H9 (cell line): Measurements from ENCODE around the gene IFT122. TPM values are rescaled to one million over a fixed set of nuclear protein-coding genes. Genes with fewer than 3 reads are reported as not detected.

Experiments used
- DNase-seq: peaks from one replicate; pipeline ENCODE4 v3.0.0-alpha.2; 2017
- H2AFZ ChIP-seq: one replicate; pipeline ENCODE4 v1.6.1; 2013; ENCODE audit warnings: mild to moderate bottlenecking, low read length, control low read depth, moderate library complexity
- H2AK5ac ChIP-seq: 2 replicates; pipeline ENCODE4 v1.6.1; 2013; ENCODE audit warnings: low read length, control low read depth, mixed read lengths; ENCODE audit not compliant: insufficient read length
- H2BK120ac ChIP-seq: one replicate; pipeline ENCODE4 v1.6.1; 2013; ENCODE audit warnings: low read depth, mild to moderate bottlenecking, low read length, control low read depth, inconsistent platforms; ENCODE audit not compliant: poor library complexity, severe bottlenecking
- H2BK12ac ChIP-seq: 2 replicates; pipeline ENCODE4 v1.6.1; 2013; ENCODE audit warnings: low read length, control low read depth, mixed read lengths, low read depth; ENCODE audit not compliant: insufficient read length
- H2BK15ac ChIP-seq: 2 replicates; pipeline ENCODE4 v1.6.1; 2013; ENCODE audit warnings: low read depth, low read length, control low read depth
- H2BK20ac ChIP-seq: one replicate; pipeline ENCODE4 v1.6.1; 2013; ENCODE audit warnings: low read depth, mild to moderate bottlenecking, low read length, control low read depth, inconsistent platforms; ENCODE audit not compliant: poor library complexity, severe bottlenecking
- H2BK5ac ChIP-seq: 2 replicates; pipeline ENCODE4 v1.6.1; 2013; ENCODE audit warnings: low read length, control low read depth, mixed read lengths; ENCODE audit not compliant: insufficient read length
- H3K14ac ChIP-seq: 2 replicates; pipeline ENCODE4 v1.6.1; 2013; ENCODE audit warnings: low read length, control low read depth; ENCODE audit not compliant: insufficient read depth
- H3K18ac ChIP-seq: 2 replicates; pipeline ENCODE4 v1.6.1; 2013; ENCODE audit warnings: low read depth, mild to moderate bottlenecking, mixed read lengths, low read length, control low read depth; ENCODE audit not compliant: insufficient read length
- H3K23ac ChIP-seq: 2 replicates; pipeline ENCODE4 v1.6.1; 2013; ENCODE audit warnings: low read length, control low read depth, mixed read lengths, low read depth; ENCODE audit not compliant: insufficient read length
- H3K23me2 ChIP-seq: 2 replicates; pipeline ENCODE4 v1.6.1; 2013; ENCODE audit warnings: low read depth, mild to moderate bottlenecking, mixed read lengths, low read length, control low read depth; ENCODE audit not compliant: insufficient read length, poor library complexity, severe bottlenecking
- H3K27ac ChIP-seq: 2 replicates; pipeline ENCODE4 v1.5.1; 2013; ENCODE audit warnings: low read length, control low read depth, mixed read lengths, low read depth; ENCODE audit not compliant: insufficient read length
- H3K27me3 ChIP-seq: 2 replicates; pipeline ENCODE4 v1.6.1; 2013; ENCODE audit warnings: low read length, control low read depth, inconsistent platforms; ENCODE audit not compliant: insufficient read depth
- H3K4ac ChIP-seq: 2 replicates; pipeline ENCODE4 v1.6.1; 2013; ENCODE audit warnings: low read depth, mild to moderate bottlenecking, control low read depth, inconsistent platforms, low read length, moderate library complexity
- H3K4me1 ChIP-seq: 2 replicates; pipeline ENCODE4 v1.6.1; 2013; ENCODE audit warnings: low read length, control low read depth, inconsistent platforms; ENCODE audit not compliant: insufficient read depth
- H3K4me2 ChIP-seq: 2 replicates; pipeline ENCODE4 v1.6.1; 2013; ENCODE audit warnings: low read length, control low read depth, mixed read lengths; ENCODE audit not compliant: insufficient read length, insufficient read depth
- H3K56ac ChIP-seq: 2 replicates; pipeline ENCODE4 v1.6.1; 2013; ENCODE audit warnings: low read depth, mild to moderate bottlenecking, mixed read lengths, low read length, control low read depth; ENCODE audit not compliant: insufficient read length
- H3K79me1 ChIP-seq: 2 replicates; pipeline ENCODE4 v1.6.1; 2013; ENCODE audit warnings: low read depth, mild to moderate bottlenecking, moderate library complexity, low read length, control low read depth, inconsistent platforms; ENCODE audit not compliant: insufficient read depth, poor library complexity, severe bottlenecking
- H3K79me2 ChIP-seq: 2 replicates; pipeline ENCODE4 v1.6.1; 2013; ENCODE audit warnings: low read length, control low read depth, inconsistent platforms; ENCODE audit not compliant: insufficient read depth
- H3K9ac ChIP-seq: 2 replicates; pipeline ENCODE4 v1.6.1; 2013; ENCODE audit warnings: low read length, control low read depth, mixed read lengths; ENCODE audit not compliant: insufficient read length; ENCODE audit errors: extremely low read depth
- H3K9me3 ChIP-seq: one replicate; pipeline ENCODE4 v1.6.1; 2013; ENCODE audit warnings: low read depth, low read length, inconsistent platforms; ENCODE audit not compliant: control insufficient read depth
- H3T11ph ChIP-seq: one replicate; pipeline ENCODE4 v1.6.1; 2013; ENCODE audit warnings: mild to moderate bottlenecking, low read length, control low read depth, inconsistent platforms
- H4K20me1 ChIP-seq: one replicate; pipeline ENCODE4 v1.6.1; 2013; ENCODE audit not compliant: control insufficient read depth, insufficient read length, insufficient read depth
- H4K5ac ChIP-seq: 2 replicates; pipeline ENCODE4 v1.6.1; 2013; ENCODE audit warnings: low read depth, mild to moderate bottlenecking, mixed read lengths, low read length, control low read depth; ENCODE audit not compliant: insufficient read length
- H4K8ac ChIP-seq: replicated peaks from 2 replicates; pipeline ENCODE4 v1.6.1; 2013; ENCODE audit warnings: low read length, control low read depth, mixed read lengths, low read depth; ENCODE audit not compliant: insufficient read length
- H4K91ac ChIP-seq: 2 replicates; pipeline ENCODE4 v1.6.1; 2013; ENCODE audit warnings: low read depth, mild to moderate bottlenecking, moderate library complexity, mixed read lengths, low read length, control low read depth; ENCODE audit not compliant: insufficient read length
- H3K27ac Mint-ChIP-seq, 3 experiments: 2 replicates in 2 of 3; 3 replicates in 1 of 3; pipeline ENCODE4 v1.8.0; 2020 to 2021; ENCODE audit warnings: mixed read lengths in 3 of 3, mild to moderate bottlenecking in 1 of 3, moderate library complexity in 1 of 3
- H3K27me3 Mint-ChIP-seq: 2 replicates; pipeline ENCODE4 v1.8.0; 2021; ENCODE audit warnings: low read depth, mild to moderate bottlenecking, moderate library complexity, mixed read lengths
- H3K36me3 Mint-ChIP-seq, 3 experiments: 2 replicates in 2 of 3; 3 replicates in 1 of 3; pipeline ENCODE4 v1.8.0; 2020 to 2021; ENCODE audit warnings: low read depth in 3 of 3, mixed read lengths in 3 of 3; ENCODE audit not compliant: insufficient read depth in 1 of 3
- H3K4me1 Mint-ChIP-seq, 2 experiments: 2 replicates each; pipeline ENCODE4 v1.8.0; 2020; ENCODE audit warnings: mixed read lengths in 2 of 2
- H3K4me3 Mint-ChIP-seq, 2 experiments: 2 replicates in 1 of 2; 3 replicates in 1 of 2; pipeline ENCODE4 v1.8.0; 2020 to 2021; ENCODE audit warnings: mild to moderate bottlenecking in 2 of 2, mixed read lengths in 2 of 2, moderate library complexity in 1 of 2
- H3K9me3 Mint-ChIP-seq, 2 experiments: 2 replicates in 1 of 2; 3 replicates in 1 of 2; pipeline ENCODE4 v1.8.0; 2020; ENCODE audit warnings: mild to moderate bottlenecking in 2 of 2, mixed read lengths in 2 of 2, moderate library complexity in 1 of 2
- WGBS: extraction: QIAGEN DNeasy Blood & Tissue Kit; methylation state at CpG from one replicate; pipeline ENCODE4 v1.1.7; 2013; ENCODE audit warnings: missing lambda C conversion rate, low lambda C conversion rate, mixed read lengths; ENCODE audit not compliant: insufficient read length; ENCODE audit errors: extremely low coverage; 5-methylcytosine and 5-hydroxymethylcytosine counted together
- total RNA-seq: library from RNA; stranded (reverse); gene quantifications from 2 replicates; pipeline ENCODE4 v1.2.1, GENCODE V29; 2021
- TF ChIP-seq, protein P1 (sequence below): fragments of 200-600 bp; sonication (generic); conservative IDR thresholded peaks from 3 replicates; pipeline ENCODE4 v1.8.0; 2021; ENCODE audit warnings: antibody characterized with exemption, mild to moderate bottlenecking

IFT122 gene
- total RNA-seq, 1 experiment from 2014 or later: 19.3 TPM

DNA sequence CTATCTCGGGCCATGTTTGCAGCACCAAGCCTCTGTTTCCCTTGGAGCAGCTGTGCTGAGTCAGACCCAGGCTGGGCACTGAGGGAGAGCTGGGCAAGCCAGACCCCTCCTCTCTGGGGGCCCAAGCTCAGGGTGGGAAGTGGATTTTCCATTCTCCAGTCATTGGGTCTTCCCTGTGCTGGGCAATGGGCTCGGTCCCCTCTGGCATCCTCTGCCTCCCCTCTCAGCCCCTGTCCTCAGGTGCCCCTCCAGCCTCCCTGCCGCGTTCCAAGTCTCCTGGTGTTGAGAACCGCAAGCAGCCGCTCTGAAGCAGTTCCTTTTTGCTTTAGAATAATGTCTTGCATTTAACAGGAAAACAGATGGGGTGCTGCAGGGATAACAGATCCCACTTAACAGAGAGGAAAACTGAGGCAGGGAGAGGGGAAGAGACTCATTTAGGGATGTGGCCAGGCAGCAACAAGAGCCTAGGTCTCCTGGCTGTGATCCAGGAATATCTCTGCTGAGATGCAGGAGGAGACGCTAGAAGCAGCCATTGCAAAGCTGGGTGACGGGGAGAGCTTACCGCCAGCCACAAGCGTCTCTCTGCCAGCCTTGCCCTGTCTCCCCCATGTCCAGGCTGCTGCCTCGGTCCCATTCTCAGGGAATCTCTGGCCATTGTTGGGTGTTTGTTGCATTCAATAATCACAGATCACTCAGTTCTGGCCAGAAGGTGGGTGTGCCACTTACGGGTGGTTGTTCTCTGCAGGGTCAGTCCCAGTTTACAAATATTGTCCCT lies 89.6 kb downstream of the IFT122 start:
- H3K14ac ChIP-seq: no peak overlapping the region
- H2BK15ac ChIP-seq: no peak overlapping the region
- Mint-ChIP-seq H3K36me3 (no peaks in the 10 kb centered on the region; a peak in 1 of 7 replicates), H3K4me3 (no peak overlapping the region), H3K27me3 (peaks cover 8% of the 10 kb centered on the region), H3K27ac (0 out of 7 replicates have a peak overlapping the region, but pooled peaks of 1 of the 3 experiments have one; percentile 65), H3K4me1 (peaks cover 39 to 46% of the 10 kb centered on the region in 2 experiments), H3K9me3 (no peaks in the 10 kb centered on the region)
- H4K20me1 ChIP-seq: no peaks in the 10 kb centered on the region
- H4K91ac ChIP-seq: no peak overlapping the region
- H2BK5ac ChIP-seq: no peak overlapping the region
- no peak overlapping the region for H3K9ac ChIP-seq
- no peak for DNase-seq
- H3K27me3 ChIP-seq: no peaks in the 10 kb centered on the region
- H3K4me2 ChIP-seq: no peak overlapping the region
- peaks cover 13% of the 10 kb centered on the region; the same call in 1 of the 2 replicates for H3K4me1 ChIP-seq
- no peak overlapping the region for H2AK5ac ChIP-seq
- H2BK20ac ChIP-seq: no peak overlapping the region
- H4K5ac ChIP-seq: no peak overlapping the region
- WGBS: no CpG with 5 or more reads among the region's 12 CpGs
- H3K18ac ChIP-seq: no peak overlapping the region
- H3K79me2 ChIP-seq: no peaks in the 10 kb centered on the region
- H3K79me1 ChIP-seq: no peaks in the 10 kb centered on the region
- H3K27ac ChIP-seq: no peak overlapping the region
- H3K56ac ChIP-seq: no peak overlapping the region
- H3K4ac ChIP-seq: no peak overlapping the region
- no peak overlapping the region for H2AFZ ChIP-seq
- H2BK120ac ChIP-seq: no peak overlapping the region
- no peaks in the 10 kb centered on the region for H3K9me3 ChIP-seq
- no peak overlapping the region for H2BK12ac ChIP-seq
- H3T11ph ChIP-seq: no peak overlapping the region
- no peak overlapping the region for H4K8ac ChIP-seq
- H3K23me2 ChIP-seq: no peaks in the 10 kb centered on the region
- no peak overlapping the region for H3K23ac ChIP-seq
- TF ChIP-seq, protein P1, sequence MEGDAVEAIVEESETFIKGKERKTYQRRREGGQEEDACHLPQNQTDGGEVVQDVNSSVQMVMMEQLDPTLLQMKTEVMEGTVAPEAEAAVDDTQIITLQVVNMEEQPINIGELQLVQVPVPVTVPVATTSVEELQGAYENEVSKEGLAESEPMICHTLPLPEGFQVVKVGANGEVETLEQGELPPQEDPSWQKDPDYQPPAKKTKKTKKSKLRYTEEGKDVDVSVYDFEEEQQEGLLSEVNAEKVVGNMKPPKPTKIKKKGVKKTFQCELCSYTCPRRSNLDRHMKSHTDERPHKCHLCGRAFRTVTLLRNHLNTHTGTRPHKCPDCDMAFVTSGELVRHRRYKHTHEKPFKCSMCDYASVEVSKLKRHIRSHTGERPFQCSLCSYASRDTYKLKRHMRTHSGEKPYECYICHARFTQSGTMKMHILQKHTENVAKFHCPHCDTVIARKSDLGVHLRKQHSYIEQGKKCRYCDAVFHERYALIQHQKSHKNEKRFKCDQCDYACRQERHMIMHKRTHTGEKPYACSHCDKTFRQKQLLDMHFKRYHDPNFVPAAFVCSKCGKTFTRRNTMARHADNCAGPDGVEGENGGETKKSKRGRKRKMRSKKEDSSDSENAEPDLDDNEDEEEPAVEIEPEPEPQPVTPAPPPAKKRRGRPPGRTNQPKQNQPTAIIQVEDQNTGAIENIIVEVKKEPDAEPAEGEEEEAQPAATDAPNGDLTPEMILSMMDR: no peak
